GM23338 (cell line): ENCODE results near the gene IRF1.

Experiments
- CTCF ChIP-seq, 2 experiments: fragments of 200-600 bp in 1 of 2; sonication (generic) in 1 of 2; conservative IDR thresholded peaks; 2 replicates each; pipeline versions ENCODE4 v1.5.1 to v1.6.1; 2016 to 2017; ENCODE audit warnings: antibody characterized with exemption in 2 of 2, low read depth in 2 of 2, mild to moderate bottlenecking in 2 of 2, moderate library complexity in 1 of 2
- ETS1 ChIP-seq: IDR thresholded peaks from 2 replicates; pipeline ENCODE4 v1.6.1; 2016; ENCODE audit warnings: antibody characterized with exemption
- EZH2 ChIP-seq: fragments of 200-600 bp; sonication (generic); IDR thresholded peaks from one replicate; pipeline ENCODE4 v1.8.0; 2017; ENCODE audit warnings: antibody characterized with exemption, mild to moderate bottlenecking, low read depth; ENCODE audit not compliant: unreplicated experiment
- EZH2phosphoT487 ChIP-seq: fragments of 200-600 bp; sonication (generic); IDR thresholded peaks from one replicate; pipeline ENCODE4 v1.8.1; 2018; ENCODE audit warnings: antibody characterized with exemption; ENCODE audit not compliant: unreplicated experiment
- NANOG ChIP-seq: IDR thresholded peaks from 2 replicates; pipeline ENCODE4 v1.6.1; 2016; ENCODE audit warnings: antibody characterized with exemption, borderline replicate concordance
- POLR2AphosphoS5 ChIP-seq: IDR thresholded peaks from 2 replicates; pipeline ENCODE4 v1.6.1; 2016; ENCODE audit warnings: antibody characterized with exemption, low read depth
- STAT1 ChIP-seq: IDR thresholded peaks from one replicate; pipeline ENCODE4 v1.6.1; 2016; ENCODE audit warnings: antibody characterized with exemption; ENCODE audit not compliant: unreplicated experiment
- TF ChIP-seq, protein P1 (sequence below): IDR thresholded peaks from one replicate; pipeline ENCODE4 v1.6.1; 2018; ENCODE audit warnings: antibody characterized with exemption; ENCODE audit not compliant: unreplicated experiment

DNA sequence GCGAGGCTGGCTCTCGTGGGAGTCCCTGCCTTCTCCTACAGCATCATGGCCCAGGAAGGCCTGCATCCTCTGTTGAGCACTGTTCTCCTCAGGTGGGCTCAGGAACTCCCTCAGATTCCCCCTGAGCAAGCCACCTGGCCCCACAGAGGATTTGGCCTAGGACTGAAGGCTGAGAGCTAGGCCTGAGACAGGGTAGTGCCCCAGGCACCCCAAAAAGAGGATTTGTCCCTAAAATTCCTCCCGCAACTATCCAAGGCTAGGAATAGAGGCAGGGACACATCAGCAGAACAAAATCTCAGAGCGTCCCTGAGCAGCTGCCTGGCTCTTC lies 11.0 kb upstream of the IRF1 start:
- TF ChIP-seq POLR2AphosphoS5 (no peak), EZH2 (no peak), CTCF (conservative IDR thresholded peaks at IDR 0.05; ENCODE audit: low read depth in 2 of 2) (no peak), EZH2phosphoT487 (no peak), NANOG (no peak), STAT1 (no peak), ETS1 (no peak)
- TF ChIP-seq, protein P1, sequence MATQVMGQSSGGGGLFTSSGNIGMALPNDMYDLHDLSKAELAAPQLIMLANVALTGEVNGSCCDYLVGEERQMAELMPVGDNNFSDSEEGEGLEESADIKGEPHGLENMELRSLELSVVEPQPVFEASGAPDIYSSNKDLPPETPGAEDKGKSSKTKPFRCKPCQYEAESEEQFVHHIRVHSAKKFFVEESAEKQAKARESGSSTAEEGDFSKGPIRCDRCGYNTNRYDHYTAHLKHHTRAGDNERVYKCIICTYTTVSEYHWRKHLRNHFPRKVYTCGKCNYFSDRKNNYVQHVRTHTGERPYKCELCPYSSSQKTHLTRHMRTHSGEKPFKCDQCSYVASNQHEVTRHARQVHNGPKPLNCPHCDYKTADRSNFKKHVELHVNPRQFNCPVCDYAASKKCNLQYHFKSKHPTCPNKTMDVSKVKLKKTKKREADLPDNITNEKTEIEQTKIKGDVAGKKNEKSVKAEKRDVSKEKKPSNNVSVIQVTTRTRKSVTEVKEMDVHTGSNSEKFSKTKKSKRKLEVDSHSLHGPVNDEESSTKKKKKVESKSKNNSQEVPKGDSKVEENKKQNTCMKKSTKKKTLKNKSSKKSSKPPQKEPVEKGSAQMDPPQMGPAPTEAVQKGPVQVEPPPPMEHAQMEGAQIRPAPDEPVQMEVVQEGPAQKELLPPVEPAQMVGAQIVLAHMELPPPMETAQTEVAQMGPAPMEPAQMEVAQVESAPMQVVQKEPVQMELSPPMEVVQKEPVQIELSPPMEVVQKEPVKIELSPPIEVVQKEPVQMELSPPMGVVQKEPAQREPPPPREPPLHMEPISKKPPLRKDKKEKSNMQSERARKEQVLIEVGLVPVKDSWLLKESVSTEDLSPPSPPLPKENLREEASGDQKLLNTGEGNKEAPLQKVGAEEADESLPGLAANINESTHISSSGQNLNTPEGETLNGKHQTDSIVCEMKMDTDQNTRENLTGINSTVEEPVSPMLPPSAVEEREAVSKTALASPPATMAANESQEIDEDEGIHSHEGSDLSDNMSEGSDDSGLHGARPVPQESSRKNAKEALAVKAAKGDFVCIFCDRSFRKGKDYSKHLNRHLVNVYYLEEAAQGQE = no peak
